ACC112 (cell line): ENCODE results near the gene PKIG.

Experiments
- H2AFZ ChIP-seq: fragments of 200-600 bp; sonication (generic); one replicate; pipeline ENCODE4 v1.6.0; 2017; ENCODE audit warnings: antibody characterized with exemption, low read length; ENCODE audit not compliant: unreplicated experiment
- H3K27ac ChIP-seq: fragments of 200-600 bp; sonication (generic); 2 replicates; pipeline ENCODE4 v1.5.1; 2014; ENCODE audit warnings: low read depth, mild to moderate bottlenecking, antibody characterized with exemption, low read length, moderate library complexity
- H3K27me3 ChIP-seq: fragments of 200-600 bp; sonication (generic); 2 replicates; pipeline ENCODE4 v1.6.1; 2014; ENCODE audit warnings: mild to moderate bottlenecking, antibody characterized with exemption, low read length, moderate library complexity, mixed read lengths; ENCODE audit not compliant: insufficient read depth
- H3K36me3 ChIP-seq: fragments of 200-600 bp; sonication (generic); 2 replicates; pipeline ENCODE4 v1.6.1; 2016; ENCODE audit warnings: mild to moderate bottlenecking, antibody characterized with exemption, low read length, moderate library complexity, mixed read lengths; ENCODE audit not compliant: insufficient read depth
- H3K4me1 ChIP-seq: fragments of 200-600 bp; sonication (generic); one replicate; pipeline ENCODE4 v1.6.1; 2016; ENCODE audit warnings: low read length, mixed read lengths; ENCODE audit not compliant: insufficient read depth, unreplicated experiment, control insufficient read depth
- H3K4me3 ChIP-seq: fragments of 200-600 bp; sonication (generic); 2 replicates; pipeline ENCODE4 v1.5.1; 2014; ENCODE audit warnings: mild to moderate bottlenecking, low read depth, low read length
- H3K79me2 ChIP-seq: fragments of 200-600 bp; sonication (generic); one replicate; pipeline ENCODE4 v1.6.0; 2016; ENCODE audit warnings: low read length; ENCODE audit not compliant: control insufficient read depth, unreplicated experiment, insufficient read depth

PKIG gene

DNA sequence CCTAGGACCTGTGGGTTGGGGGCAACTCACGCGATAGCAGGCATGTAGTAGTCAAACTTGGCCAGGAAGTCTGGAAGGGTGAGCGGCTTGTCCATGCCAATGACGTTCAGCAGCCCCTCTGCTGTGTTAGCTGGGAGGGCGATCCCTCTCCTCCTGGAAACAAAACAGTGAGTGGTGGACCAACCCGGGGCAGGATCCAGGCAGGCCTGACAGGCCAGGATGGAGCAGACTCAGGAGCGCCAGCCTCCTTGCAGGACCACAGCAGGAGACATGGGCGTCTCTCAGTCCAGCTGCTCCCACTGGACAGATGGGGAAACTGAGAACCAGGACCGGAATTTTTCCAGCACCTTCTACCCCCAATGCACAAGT, 46.6 kb downstream of the PKIG start:
- H3K27ac ChIP-seq, result no peak overlapping the region
- no peaks in the 10 kb centered on the region for H3K79me2 ChIP-seq
- H3K36me3 ChIP-seq, result peaks cover 16% of the 10 kb centered on the region; the same call in 1 of the 2 replicates
- H3K27me3 ChIP-seq, result no peaks in the 10 kb centered on the region
- H2AFZ ChIP-seq, result no peak overlapping the region
- no peak overlapping the region for H3K4me3 ChIP-seq
- H3K4me1 ChIP-seq, result peaks cover 6% of the 10 kb centered on the region

DNA sequence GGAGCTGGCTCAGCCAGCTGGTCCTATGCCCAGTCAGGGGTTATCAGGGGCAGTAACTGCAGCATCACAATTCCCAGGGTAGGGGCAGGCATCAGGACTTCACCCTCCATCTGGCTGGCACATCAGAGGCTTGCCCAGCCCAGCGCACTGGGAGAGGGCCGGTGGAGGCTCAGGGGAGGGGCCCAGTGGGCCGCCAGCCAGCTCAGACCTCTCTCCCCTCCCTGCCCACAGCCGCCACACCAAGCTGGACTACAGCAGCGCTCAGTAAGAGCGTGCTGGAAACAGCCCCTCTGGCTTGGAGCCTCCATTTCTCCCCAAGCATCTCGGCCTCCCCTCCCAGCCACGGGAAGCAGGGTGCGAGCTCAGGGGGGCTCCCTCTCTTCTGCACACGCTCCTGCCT, 47.2 kb downstream of the PKIG start:
- Histone ChIP-seq H3K79me2 (no peaks in the 10 kb centered on the region), H3K36me3 (peaks cover 11% of the 10 kb centered on the region; the same call in 1 of the 2 replicates), H3K27ac (no peak overlapping the region), H3K27me3 (no peaks in the 10 kb centered on the region), H3K4me3 (no peak overlapping the region), H3K4me1 (peaks cover 6% of the 10 kb centered on the region), H2AFZ (no peak overlapping the region)

DNA sequence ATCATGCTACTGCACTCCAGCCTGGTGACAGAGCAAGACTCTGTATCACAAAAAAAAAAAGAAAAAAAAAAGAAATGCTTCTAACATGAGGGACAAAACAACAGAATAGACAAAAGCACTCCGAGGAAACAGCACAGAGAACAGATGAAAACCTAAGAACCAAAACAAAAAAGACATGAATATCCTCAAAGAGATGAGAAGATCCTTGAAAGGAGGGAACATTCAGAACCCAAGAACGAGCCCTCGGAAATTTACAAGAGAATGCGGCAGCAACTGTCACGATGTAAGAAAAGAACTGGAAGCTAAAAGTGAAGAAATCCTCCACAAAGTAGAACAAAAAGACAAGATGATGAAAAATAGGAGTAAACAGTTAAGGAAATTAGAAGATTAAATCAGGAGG, 47.9 kb downstream of the PKIG start:
- 0 out of 2 replicates have a peak, but pooled peaks cover 3% of the 10 kb centered on the region for H3K36me3 ChIP-seq
- H3K79me2 ChIP-seq, result no peaks in the 10 kb centered on the region

GRCh38 chr20:44632103-44632752, 49.8 kb downstream of the PKIG start:
- H2AFZ ChIP-seq, result no peak overlapping the region
- no peak overlapping the region for H3K4me3 ChIP-seq
- peaks cover 6% of the 10 kb centered on the region for H3K4me1 ChIP-seq
- no peaks in the 10 kb centered on the region for H3K79me2 ChIP-seq
- no peak overlapping the region for H3K27ac ChIP-seq
- H3K27me3 ChIP-seq, result no peaks in the 10 kb centered on the region
- no peaks in the 10 kb centered on the region for H3K36me3 ChIP-seq

More for the DNA sequence above, 47.9 kb downstream of the PKIG start:
- Histone ChIP-seq H3K4me1 (peaks cover 6% of the 10 kb centered on the region), H3K27me3 (no peaks in the 10 kb centered on the region), H3K27ac (no peak overlapping the region), H3K4me3 (no peak overlapping the region), H2AFZ (no peak overlapping the region)

DNA sequence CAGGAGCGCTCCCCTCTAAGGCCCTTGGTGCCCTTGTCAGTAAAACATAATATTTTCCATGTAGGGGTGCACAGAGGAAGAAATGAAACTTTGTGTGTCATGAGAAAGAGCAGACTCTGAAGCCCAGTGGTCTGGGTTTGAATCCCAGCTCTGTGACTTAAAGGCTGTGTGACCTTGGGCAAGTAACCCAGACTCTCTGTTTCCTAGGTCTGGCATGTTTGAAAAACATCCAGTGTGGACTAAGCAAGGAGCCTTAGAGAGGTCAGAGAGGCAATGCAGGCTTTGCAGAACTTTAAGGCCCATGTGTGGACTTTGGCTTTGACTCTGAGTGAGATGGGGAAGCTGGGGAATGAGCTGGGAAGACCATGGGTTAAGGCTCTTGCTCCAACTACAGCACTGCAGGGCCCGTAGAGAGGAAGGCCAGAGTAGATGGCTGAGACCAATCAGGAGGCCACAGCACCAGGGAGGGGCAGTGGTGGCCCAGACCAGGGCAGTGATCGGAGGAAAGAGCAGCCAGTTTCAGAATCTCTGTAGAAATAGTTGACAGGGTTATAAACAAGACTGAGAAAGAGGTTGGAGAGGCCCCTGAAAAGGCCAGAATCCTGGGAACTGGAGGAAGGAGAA, 50.9 kb downstream of the PKIG start:
- Histone ChIP-seq H3K27me3 (no peaks in the 10 kb centered on the region), H3K79me2 (no peaks in the 10 kb centered on the region), H2AFZ (no peak overlapping the region), H3K27ac (no peak overlapping the region), H3K4me1 (peaks cover 6% of the 10 kb centered on the region), H3K4me3 (no peak overlapping the region), H3K36me3 (no peaks in the 10 kb centered on the region)

DNA sequence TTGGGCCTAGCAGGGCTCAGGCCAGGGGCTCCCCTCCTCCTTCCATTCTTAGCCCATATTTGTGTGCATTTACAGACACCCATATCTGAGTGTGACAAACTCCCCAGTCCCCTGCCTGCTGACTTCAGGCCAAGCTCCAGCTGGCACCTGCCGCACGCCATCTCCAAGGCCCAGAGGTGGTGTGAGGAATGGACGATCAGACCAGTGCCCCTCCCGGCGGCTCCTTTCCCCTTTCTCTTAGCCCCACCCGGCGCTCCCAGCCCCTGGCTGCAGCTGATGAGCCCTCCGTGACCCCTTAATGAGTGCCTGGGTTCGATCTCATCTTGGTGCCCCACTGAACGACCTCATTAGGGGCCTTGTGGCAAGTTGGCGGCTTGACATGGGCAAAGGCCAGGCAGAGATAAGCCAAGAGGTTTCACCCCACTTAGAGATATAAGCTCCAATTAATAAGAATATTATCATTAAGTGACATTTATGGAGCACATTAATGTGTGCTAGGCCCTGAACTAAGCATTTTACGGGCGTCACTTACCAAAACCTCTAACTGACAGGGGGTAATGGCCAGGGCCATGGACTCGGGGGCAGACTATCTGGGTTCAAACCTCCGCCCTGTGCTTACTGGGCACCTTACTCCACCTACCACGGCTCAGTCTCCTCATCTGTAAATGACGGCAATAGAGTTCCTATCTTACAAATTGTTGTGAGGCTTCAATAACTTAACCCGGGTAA, 51.7 kb downstream of the PKIG start:
- no peaks in the 10 kb centered on the region for H3K79me2 ChIP-seq
- no peak overlapping the region for H2AFZ ChIP-seq
- no peak overlapping the region for H3K27ac ChIP-seq
- H3K4me1 ChIP-seq, result peaks cover 6% of the 10 kb centered on the region
- H3K27me3 ChIP-seq, result no peaks in the 10 kb centered on the region
- no peak overlapping the region for H3K4me3 ChIP-seq
- H3K36me3 ChIP-seq, result no peaks in the 10 kb centered on the region

DNA sequence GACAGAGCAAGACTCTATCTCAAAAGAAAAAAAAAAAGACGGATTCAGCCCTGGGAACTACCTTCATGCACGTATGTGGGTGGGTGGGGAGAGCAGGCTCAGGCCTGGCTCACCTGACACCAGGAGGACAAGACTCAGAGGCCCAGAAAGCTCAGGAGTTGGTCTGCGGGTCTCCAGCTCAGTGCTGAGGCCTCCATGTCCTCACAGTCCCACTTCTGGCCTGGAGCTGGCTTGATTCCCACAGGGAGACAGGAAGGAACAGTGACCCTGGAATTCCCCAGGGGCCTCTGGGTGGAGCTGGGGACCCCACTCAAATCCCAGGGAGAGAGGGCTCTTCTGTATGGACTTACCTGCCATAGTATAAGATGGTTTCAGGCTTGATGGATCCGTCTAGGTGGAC, 53.5 kb downstream of the PKIG start:
- H3K27me3 ChIP-seq, result no peaks in the 10 kb centered on the region
- H2AFZ ChIP-seq, result no peak overlapping the region
- no peak overlapping the region for H3K4me3 ChIP-seq
- H3K79me2 ChIP-seq, result no peaks in the 10 kb centered on the region
- peaks cover 6% of the 10 kb centered on the region for H3K4me1 ChIP-seq
- H3K36me3 ChIP-seq, result peaks cover 2% of the 10 kb centered on the region; the same call in 1 of the 2 replicates
- no peak overlapping the region for H3K27ac ChIP-seq

DNA sequence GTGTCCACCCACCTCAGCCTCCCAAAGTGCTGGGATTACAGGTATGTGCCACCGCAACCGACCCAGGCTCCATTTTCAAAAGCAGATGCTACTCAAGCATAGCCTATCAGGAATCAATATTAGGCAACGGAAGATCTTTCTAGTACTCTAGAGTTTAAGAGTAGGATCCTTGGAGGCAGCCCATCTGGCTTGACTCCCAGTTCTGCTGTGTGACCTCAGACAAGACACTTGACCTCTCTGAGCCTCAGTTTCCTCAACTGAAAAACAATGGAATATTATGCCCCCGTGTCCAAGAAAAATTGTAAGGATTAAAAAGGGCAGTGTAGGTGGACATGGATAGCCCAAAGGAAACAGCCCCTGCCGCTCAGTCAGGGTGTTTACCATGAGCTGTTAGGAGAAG, 54.7 kb downstream of the PKIG start:
- Histone ChIP-seq H3K27ac (no peak overlapping the region), H3K4me3 (no peak overlapping the region), H3K36me3 (peaks cover 3% of the 10 kb centered on the region; the same call in 1 of the 2 replicates), H2AFZ (no peak overlapping the region), H3K4me1 (peaks cover 12% of the 10 kb centered on the region), H3K27me3 (no peaks in the 10 kb centered on the region), H3K79me2 (no peaks in the 10 kb centered on the region)

GRCh38 chr20:44637522-44638372, 55.4 kb downstream of the PKIG start:
- H3K27ac ChIP-seq, result no peak overlapping the region
- H2AFZ ChIP-seq, result no peak overlapping the region
- peaks cover 3% of the 10 kb centered on the region; the same call in 1 of the 2 replicates for H3K36me3 ChIP-seq
- H3K27me3 ChIP-seq, result no peaks in the 10 kb centered on the region
- H3K4me3 ChIP-seq, result no peak overlapping the region
- no peaks in the 10 kb centered on the region for H3K79me2 ChIP-seq
- H3K4me1 ChIP-seq, result peaks cover 16% of the 10 kb centered on the region

- Histone ChIP-seq H3K79me2 (no peaks in the 10 kb centered on the region), H3K4me1 (peaks cover 38% of the 10 kb centered on the region), H3K27ac (no peak overlapping the region), H3K4me3 (no peak overlapping the region), H3K36me3 (peaks cover 3% of the 10 kb centered on the region; the same call in 1 of the 2 replicates), H3K27me3 (no peaks in the 10 kb centered on the region), H2AFZ (no peak overlapping the region)
Measured at GRCh38 chr20:44640522-44640921, 58.1 kb downstream of the PKIG start.
